ENCODE results near the gene NCR3LG1.

DNA sequence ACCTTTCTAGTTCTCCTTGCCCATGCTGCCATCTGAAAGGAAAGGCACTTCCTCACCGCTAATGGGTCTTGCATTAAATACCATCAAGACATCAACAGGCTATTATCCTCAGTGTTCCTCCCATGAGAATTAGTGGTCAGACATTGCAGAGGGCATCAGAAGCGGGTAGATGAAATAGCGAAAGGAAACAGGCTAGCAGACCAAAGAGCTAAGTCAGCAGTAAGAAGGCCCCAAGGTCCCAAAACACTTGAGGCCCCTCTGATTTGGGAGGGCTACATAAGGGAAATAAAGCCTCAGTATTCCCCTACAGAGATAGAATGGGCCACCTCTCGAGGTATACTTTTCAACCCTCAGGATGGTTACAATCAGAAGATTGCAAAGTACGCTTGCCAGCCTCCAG lies 23.9 kb downstream of the NCR3LG1 start:
- TF ChIP-seq, protein P1, sequence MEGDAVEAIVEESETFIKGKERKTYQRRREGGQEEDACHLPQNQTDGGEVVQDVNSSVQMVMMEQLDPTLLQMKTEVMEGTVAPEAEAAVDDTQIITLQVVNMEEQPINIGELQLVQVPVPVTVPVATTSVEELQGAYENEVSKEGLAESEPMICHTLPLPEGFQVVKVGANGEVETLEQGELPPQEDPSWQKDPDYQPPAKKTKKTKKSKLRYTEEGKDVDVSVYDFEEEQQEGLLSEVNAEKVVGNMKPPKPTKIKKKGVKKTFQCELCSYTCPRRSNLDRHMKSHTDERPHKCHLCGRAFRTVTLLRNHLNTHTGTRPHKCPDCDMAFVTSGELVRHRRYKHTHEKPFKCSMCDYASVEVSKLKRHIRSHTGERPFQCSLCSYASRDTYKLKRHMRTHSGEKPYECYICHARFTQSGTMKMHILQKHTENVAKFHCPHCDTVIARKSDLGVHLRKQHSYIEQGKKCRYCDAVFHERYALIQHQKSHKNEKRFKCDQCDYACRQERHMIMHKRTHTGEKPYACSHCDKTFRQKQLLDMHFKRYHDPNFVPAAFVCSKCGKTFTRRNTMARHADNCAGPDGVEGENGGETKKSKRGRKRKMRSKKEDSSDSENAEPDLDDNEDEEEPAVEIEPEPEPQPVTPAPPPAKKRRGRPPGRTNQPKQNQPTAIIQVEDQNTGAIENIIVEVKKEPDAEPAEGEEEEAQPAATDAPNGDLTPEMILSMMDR (conservative IDR thresholded peaks at IDR 0.05; ENCODE audit: low read depth, low read length): no peak
- no peak for TF ChIP-seq EZH2 (IDR thresholded peaks at IDR 0.05; ENCODE audit: low read length, unreplicated experiment)
- no peak for TF ChIP-seq EZH2phosphoT487 (IDR thresholded peaks at IDR 0.05; ENCODE audit: borderline replicate concordance, low read length)

Measured in PC-3 (cell line).